Measurements from ENCODE around the gene MSH4.

DNA sequence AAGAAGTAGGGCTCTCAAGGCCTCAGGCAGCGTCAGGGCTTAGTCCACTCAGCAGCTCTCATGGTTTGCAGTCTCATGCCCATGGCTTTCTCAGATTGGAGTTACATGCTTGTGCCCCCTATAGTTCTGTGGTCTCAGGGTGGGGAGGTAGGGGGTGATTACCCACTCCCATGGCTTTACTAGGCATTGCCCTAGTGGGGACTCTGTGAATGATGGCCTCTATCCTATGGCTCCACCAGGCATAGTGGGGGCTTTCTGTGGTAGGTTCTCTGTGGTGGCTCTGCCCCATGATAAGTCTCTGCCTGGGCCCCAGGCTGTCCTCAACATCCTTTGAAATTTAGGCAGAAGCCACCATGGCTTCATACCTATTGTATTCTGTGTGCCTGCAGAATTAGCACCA, 48.9 kb downstream of the MSH4 start:
- TF ChIP-seq, protein P1, sequence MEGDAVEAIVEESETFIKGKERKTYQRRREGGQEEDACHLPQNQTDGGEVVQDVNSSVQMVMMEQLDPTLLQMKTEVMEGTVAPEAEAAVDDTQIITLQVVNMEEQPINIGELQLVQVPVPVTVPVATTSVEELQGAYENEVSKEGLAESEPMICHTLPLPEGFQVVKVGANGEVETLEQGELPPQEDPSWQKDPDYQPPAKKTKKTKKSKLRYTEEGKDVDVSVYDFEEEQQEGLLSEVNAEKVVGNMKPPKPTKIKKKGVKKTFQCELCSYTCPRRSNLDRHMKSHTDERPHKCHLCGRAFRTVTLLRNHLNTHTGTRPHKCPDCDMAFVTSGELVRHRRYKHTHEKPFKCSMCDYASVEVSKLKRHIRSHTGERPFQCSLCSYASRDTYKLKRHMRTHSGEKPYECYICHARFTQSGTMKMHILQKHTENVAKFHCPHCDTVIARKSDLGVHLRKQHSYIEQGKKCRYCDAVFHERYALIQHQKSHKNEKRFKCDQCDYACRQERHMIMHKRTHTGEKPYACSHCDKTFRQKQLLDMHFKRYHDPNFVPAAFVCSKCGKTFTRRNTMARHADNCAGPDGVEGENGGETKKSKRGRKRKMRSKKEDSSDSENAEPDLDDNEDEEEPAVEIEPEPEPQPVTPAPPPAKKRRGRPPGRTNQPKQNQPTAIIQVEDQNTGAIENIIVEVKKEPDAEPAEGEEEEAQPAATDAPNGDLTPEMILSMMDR (conservative IDR thresholded peaks at IDR 0.05; ENCODE audit: low read depth, low read length): no peak
- TF ChIP-seq EZH2 (IDR thresholded peaks at IDR 0.05; ENCODE audit: borderline replicate concordance, low read depth, low read length, poor library complexity, severe bottlenecking): no peak
